Gastroesophageal sphincter (tissue), 3 donors: ENCODE data around the gene S1PR2.

Experiments
- POLR2A ChIP-seq, 2 donors: fragments of 450-650 bp; IDR thresholded peaks; one replicate each; pipeline ENCODE4 v1.6.1; 2017; ENCODE audit warnings: antibody characterized with exemption in 2 of 2, mild to moderate bottlenecking in 2 of 2, moderate library complexity in 1 of 2
- TF ChIP-seq, protein P1 (sequence below), 4 experiments: fragments of 200-600 bp in 2 of 4; fragments of 450-650 bp in 2 of 4; sonication (generic) in 1 of 4; IDR thresholded peaks; one replicate each; pipeline ENCODE4 v1.5.1; 2017 to 2019; ENCODE audit warnings: antibody characterized with exemption in 4 of 4, mild to moderate bottlenecking in 2 of 4, moderate library complexity in 2 of 4

- TF ChIP-seq, protein P1, sequence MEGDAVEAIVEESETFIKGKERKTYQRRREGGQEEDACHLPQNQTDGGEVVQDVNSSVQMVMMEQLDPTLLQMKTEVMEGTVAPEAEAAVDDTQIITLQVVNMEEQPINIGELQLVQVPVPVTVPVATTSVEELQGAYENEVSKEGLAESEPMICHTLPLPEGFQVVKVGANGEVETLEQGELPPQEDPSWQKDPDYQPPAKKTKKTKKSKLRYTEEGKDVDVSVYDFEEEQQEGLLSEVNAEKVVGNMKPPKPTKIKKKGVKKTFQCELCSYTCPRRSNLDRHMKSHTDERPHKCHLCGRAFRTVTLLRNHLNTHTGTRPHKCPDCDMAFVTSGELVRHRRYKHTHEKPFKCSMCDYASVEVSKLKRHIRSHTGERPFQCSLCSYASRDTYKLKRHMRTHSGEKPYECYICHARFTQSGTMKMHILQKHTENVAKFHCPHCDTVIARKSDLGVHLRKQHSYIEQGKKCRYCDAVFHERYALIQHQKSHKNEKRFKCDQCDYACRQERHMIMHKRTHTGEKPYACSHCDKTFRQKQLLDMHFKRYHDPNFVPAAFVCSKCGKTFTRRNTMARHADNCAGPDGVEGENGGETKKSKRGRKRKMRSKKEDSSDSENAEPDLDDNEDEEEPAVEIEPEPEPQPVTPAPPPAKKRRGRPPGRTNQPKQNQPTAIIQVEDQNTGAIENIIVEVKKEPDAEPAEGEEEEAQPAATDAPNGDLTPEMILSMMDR (IDR thresholded peaks at IDR 0.05), result no peak
- no peak for TF ChIP-seq POLR2A (IDR thresholded peaks at IDR 0.05)
Observed at GRCh38 chr19:10209315-10209714, 21.8 kb downstream of the S1PR2 start.
